Measurements from ENCODE around the gene GRIN2A.

DNA sequence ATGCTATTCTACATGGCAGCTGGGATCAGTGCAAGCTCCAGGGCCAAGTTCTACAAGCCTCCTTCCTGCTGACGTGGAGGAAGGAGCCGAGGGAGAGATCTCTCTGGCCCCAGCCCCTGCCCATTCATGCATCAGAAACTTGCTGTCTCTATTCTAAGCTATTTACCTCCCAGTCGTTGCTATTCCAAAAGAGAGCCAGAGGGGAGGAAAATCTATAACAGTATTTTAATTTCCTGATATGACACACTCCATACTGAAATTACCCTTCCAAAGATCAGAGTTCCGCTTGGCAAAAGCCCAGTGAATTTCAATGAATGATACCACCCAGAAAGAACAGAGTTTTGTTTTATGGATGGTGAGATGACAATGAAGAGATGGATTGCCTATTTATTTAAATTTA, 133.4 kb downstream of the GRIN2A start:
- TF ChIP-seq EZH2 (IDR thresholded peaks at IDR 0.05; ENCODE audit: borderline replicate concordance), result no peak
- no peak for TF ChIP-seq CTCF (IDR thresholded peaks at IDR 0.05; ENCODE audit: poor library complexity)

Data from hepatocyte (in vitro differentiated cells).